Renal cortical epithelial cell (primary cell): ENCODE measurements around the gene INPP5B. TPM values are rescaled to one million over a fixed set of nuclear protein-coding genes. Genes with fewer than 3 reads are reported as not detected.
"Not testable (repeated sequence)": the region's sequence is repeated elsewhere in the genome, so short reads cannot be mapped to it uniquely, and the experiment has no call there.

Experiments used
- DNase-seq: peaks from one replicate; pipeline ENCODE4 v3.0.0-alpha.2; 2011; ENCODE audit warnings: low read depth
- total RNA-seq: library from RNA; depleted of rRNA; stranded (reverse); fragments of >200 nt; gene quantifications from 2 replicates; pipeline ENCODE4 v1.2.3, GENCODE V29; 2014

Gene INPP5B
- total RNA-seq, 1 donor from 2014 or later = 28.9 TPM

DNA sequence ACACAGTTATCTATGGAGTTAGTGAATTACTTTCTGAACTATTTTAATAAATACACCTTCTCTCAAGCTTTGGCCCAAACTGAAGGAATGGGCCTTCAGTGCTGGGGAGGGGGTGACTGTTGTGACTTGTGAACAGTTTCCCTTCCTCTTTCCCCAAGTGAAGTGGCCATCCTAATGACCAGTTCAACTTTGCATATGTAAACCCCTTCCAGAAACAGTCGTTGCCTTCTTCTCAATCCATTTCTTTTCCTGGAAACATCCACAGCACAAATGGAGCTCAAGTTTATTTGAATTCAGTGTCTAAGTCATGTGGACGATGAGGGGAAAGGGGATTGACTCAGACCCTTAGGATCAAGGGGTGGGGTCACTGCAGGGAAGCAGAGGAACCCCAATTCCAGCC is 1.3 kb upstream of the INPP5B start:
- no peak for DNase-seq

DNA sequence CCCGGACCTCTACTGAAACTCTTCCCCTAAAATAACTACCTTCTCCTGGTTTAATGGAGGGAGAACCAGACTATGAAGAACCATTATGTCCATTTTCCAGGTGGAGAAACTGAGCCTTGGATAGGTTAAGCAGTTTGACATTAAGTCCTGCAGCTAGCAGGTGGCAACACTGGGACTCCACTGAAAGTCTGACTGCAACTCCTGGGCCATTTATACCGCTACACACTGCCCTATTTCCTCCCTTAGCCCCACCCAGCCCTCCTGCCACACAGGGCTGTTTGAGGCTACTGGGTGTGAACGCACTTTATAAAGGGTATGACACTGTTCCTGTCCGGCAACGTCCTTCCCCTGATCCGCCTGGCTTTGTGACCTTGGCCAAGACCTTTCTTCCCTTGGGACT is 511 bp upstream of the INPP5B start:
- no peak for DNase-seq

DNA sequence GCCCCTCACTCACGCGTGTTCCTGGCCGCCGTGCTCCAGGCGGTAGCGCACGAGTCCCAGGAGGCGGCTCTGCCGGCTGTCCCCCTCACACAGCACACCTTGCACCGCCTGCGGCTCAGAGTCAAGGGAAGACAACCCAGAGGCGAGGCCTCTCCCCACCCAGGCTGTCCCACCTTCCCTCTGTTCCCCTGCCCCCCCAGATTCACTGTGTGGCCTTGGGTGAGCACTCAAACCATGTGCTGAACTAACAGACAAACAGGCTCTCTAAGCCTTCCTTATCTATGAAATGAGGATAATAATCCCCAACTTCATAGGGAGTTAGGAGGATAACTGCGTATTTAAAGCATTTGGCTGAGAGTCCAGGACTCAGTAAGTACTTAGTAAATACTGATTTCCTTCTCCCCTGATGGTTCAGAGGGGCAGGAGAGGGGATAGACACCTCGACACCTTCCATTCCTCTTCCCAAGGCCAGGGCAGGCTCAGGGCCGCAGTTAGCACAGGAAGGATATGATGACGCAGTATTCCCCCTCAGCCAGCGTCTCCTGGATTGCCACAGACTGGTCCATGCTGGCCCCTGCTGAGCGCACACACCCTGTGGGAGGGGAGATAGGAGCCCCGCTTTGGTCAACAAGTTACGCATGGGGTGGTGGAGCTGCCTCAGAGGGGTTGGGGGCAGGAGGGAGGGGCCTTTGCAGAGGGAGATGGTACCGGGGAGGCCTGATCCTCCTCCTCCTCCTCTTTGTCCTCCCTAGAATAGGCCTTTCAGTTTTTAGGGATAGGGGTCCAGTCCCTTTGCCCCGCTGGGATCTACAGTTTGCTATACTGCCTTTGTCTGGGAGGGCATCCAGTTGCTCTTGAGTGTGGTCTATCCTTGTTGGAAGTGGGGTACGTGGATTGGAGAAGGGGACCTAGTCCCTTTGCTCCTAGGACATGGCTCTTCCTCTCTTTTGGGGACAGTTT is 830 bp downstream of the INPP5B start:
- peak; percentile 65 for DNase-seq

DNA sequence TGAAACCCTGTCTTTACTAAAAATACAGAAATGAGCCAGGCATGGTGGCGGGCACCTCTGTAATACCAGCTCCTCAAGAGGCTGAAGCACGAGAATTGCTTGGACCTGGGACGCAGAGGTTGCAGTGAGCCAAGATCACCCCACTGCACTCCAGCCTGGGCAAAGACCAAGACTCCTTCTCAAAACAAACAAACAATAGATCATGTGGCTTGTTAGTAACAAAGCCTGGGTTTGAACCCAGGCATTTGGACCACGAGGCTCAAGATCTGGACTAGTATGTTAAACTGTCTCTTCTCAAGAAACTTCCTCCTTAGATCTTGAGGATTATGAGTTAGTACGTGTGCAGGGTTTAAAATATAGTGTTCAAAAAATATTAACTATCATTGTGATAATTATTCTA is 1.6 kb downstream of the INPP5B start:
- DNase-seq = no peak

DNA sequence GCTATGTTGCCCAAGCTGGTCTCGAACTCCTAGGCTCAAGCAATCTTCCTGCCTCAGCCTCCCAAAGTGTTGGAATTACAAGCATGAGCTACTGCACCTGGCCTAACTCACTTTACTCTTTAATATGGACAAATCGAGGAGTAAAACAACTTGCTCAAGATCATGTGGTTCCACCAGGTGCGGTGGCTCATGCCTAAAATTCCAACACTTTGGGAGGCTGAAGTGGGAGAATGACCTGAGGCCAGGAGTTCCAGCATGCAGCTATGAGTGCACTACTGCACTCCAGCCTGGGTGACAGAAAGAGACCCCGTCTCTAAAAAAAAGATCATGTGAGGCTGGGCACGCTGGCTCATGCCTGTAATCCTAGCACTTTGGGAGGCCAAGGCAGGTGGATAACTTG is 2.0 kb downstream of the INPP5B start:
- DNase-seq = no peak

DNA sequence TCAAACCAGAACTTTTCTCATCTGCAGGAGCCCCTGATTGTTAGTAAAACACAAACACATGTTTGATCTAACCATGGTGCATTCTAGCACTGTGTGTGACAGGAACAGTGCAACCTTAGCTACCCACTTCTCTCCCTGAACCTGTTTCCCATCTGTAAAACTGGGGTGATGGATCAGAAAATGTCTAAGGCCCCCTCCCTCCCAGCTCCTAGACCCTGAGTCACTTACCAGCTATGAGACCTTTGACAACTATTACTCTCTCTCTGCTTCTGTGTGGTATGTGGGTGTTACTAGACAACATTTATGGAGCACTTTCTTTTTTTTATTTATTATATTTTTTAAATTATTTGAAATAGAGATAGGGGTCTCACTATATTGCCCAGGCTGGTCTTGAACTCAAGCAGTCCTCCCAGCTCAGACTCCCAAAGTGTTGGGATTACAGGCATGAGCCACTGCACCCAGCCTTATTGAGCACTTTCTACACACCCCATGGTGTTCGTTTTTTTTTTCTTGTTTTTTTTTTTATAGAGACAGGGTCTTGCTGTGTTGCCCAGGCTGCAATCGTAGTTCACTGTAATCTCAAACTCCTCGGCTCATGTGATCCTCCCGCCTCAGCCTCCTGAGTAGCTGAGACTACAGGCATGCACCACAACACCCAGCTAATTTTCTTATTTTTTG is 2.6 kb downstream of the INPP5B start:
- no peak for DNase-seq

DNA sequence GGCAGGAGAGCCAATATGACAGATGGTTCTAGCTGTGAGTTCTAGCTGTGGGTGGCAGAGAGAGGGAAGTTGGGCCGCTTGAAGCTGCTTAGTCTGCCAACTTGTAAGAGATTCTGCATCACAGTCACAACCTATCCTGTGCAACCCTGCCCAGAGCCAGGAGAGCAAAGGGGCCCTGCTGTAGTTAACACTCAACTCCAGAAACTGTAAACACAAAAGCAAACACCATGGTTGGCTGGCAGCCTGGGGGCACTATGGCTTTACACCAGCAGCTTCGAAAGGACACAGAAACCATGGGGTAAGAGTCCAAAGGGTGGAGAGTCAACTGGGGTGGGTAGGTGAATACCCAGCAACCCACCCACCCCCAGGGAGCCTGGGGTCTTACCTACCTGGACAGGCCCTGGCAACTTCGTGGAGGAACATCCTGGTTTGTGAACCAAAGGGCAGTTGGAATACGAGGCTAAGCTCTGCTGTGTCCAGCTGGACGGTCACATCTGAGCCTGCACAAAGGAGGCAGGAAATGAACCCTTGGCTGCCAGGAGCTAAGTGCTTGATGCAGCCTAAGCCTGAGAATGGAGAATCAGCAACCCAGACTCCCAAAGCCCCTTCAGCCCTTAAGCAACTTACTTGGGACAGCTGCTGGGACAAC is 6.4 kb downstream of the INPP5B start:
- DNase-seq = peak; percentile 24

DNA sequence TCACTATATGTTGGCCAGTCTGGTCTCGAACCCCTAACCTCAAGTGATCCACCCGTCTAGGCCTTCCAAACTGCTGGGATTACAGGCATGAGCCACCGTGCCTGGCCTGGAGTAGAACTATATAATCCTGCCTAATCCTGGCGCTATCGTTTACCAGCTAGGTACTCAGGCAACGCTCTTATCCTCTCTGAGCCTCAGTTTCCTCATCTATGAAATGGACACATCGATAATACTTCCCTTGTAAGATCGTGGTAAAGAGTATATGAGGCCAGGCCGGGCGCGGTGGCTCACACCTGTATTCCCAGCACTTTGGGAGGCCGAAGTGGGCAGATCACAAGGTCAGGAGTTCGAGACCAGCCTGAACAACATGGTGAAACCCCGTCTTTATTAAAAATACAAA is 10.1 kb downstream of the INPP5B start:
- not testable (repeated sequence) for DNase-seq

DNA sequence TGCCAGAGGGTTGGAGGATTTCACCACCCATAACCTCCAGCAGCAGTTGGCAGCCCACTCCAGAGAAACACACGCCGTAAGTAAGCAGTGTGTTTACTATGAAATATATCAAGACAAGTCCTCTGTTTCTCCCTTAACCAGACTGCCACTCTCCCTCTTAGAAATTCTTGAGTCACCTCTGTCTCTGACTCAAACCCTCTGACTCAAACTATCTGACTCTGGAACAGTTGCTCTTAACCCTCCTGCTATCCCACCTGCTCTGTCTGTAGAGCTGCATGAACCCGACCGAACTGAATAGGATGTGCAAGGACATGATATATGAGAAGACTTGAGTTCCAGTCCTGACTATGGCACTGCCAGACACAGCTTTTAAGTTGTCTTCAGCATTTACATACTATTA is 14.1 kb downstream of the INPP5B start:
- peak; percentile 75 for DNase-seq

DNA sequence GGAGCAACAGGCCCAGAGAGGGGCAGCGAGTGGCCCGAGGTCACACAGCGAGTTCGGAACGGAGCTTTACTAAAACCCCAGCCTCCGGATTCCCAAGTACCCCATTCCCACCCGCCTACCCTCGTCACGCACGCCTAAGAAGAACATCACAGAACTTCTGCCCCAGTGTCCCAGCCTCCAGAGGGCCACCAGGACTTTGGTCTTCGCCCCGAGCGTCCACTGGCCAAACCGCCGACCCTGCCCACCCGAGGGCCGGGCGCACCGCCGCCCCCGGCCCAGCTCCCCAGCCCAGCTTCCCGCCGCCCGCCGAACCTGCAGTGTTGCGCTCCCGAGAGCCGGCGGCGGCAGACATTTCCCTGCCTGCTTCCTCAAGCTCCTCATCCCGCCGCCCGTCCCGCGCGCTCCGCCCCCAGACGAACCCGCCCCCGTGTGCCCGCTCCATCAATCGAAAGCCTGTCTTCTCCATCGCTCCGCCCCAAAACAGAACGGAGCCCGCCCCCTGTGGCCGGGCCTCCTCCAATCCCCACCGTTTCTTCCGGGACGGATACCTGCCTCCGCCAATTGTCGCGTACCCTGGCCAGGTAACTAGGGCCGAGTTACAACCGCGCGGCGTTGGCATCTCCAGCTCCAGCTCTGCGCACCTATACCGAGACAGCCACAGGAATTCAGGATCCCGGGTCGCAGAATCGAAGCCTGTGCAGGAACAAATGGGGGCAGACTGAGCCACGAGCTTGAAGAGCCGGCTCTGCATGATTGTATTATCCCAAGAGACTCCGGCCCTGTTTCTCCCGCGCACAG is 15.3 kb downstream of the INPP5B start:
- DNase-seq = peak; percentile 88

DNA sequence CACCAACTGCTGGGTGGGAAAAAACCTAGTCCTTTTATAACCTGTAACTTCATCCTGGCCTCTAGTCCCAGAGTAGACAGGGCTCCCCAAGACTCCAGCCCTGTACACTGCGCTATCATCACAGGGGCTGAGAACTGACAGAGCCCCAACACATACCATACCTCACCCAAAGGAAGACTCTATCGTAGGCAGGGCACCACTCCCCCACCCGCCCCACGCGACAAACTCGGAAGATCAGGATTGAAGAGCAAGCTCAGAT is 15.8 kb downstream of the INPP5B start:
- no peak for DNase-seq

DNA sequence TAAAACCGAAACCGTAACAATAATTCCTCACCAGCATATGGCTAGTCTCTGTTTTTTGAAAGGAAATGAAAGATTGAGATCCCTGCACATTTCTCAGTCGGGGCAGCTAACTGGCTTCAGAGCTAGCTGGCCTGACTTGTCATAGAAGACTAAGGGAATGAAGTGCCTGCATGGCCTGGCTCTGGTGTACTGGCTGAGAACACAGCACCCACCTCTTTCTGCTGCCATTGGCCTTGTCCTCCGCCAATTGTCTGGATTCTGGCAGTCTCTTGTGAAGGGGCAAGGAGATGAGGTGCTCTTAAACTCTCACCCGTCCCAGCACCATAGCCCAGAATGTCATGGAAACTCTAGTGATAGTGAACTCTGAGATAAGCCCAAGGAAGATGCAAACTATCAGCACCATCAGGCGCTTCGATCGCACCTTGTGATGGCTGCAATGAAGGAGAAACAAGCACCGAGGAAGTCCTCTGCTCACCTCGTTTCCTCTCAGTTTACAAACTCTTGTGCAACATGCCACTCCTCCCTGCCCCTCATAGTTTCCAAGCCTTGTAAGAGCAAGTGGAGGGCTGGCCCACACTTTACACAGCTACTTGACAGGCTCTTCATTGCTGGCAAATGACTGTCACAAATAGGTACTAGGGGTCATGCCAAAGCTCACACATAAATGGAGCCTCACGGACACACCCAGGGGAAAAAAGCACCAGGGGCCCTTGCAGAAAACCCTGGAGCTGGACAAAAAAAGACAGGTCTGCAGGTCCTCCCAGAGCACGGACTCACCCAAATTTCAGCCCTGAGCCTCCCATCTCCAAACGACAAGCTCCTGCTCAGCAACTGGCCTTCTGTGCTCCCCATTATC is 16.4 kb downstream of the INPP5B start:
- DNase-seq = peak; percentile 19

DNA sequence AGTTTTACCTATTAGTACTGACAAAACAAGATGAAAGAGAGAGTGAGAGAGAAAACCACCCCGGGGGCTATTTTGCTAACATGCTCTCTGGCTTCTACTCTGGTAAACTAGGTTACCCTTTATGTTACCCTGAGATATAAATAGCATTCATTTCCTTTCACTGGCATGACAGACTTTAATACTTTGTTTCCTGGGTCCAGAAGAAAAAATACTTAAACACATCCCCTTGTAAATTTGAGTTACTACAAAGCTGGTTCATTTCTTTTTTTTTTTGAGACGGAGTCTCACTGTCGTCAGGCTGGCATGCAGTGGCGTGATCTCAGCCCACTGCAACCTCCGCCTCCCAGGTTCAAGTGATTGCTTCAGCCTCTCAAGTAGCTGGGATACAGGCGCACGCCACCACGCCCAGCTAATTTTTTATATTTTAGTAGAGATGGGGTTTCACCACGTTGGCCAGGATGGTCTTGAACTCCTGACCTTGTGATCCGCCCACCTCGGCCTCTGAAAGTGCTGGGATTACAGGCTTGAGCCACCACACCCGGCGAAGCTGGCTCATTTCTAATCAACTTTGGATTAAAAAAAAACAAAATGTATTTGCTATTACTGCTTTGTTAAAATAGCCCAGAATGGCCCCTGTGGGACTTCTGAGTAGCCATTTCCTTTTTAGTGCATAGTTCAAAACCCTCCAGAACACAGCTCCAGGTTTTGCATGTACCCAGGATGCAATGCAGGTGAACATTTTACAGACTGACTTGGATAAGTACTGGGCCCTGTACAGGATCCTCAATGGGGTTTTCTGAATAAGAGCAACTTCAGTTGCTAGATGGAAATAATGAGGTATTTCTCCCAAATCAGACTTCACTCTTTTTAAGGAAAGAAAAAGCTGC is 20.6 kb downstream of the INPP5B start:
- DNase-seq = peak; percentile 81

DNA sequence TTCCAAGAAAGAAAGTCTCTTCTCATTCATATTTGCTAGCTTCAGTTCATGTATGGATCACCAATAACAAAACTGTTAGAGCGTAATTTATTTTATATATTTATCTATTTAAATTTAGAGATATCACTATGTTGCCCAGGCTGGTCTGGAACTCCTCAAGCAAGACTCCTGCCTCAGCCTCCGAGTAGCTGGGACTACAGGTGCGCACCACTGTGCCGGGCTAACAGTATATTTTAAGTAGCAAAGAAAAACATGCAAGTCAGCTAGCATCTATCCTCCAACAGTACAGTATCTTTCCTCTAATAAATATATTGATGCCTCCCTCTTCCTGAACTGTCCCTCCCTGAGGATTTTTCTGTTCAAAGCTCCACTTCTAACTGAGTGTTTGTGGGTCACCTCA is 21.5 kb downstream of the INPP5B start:
- DNase-seq = no peak

DNA sequence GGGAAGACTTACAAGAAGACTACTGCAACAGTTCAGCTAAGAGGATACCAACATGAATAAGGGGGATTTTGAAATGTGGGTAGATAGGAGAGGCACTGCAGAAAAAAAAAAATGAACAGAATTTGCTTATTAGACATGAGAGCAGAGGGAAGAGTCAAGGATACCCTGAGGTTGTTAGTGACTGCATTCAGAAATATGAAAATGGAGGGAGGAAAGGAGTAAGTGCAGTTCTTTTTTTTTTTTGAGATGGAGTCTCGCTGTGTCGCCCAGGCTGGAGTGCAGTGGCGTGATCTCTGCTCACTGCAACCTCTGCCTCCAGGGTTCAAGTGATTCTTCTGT is 23.3 kb downstream of the INPP5B start:
- no peak for DNase-seq

DNA sequence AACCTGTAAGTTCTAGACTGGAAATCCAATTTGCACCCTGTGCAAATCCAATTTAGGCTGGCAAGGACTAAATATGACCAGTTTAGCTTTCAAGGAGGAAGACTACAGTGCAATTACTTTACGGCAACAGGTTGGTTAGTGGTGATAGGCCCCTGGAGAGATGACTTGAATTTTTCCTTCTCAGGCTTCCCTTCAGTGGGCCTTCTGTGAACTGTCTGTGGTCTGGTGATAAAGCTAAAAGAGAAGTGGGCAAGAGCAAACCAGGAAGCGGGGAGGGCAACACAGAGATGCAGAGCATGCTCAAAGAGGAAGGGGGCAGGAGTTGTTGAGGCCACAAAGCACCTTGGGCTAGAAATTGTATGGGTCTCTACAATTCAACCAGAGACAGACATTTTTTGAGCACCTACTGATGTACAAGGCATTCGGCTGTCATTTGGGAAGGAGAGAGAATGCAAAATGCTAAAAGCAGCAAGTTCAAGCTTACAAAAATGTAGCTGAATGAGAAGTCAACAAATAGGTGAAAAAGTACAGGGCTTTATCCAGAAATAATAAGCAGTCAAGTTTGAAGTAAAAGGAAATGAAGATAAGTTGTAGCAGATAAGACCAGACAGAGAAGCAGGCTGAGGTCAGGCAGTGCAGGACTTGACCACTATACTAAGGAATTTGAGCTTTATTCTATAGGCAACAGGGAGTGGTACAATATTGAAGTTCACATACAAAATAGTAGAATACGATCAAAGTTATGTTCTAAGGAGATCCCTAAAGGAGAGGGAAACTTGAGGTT is 23.9 kb downstream of the INPP5B start:
- no peak for DNase-seq

DNA sequence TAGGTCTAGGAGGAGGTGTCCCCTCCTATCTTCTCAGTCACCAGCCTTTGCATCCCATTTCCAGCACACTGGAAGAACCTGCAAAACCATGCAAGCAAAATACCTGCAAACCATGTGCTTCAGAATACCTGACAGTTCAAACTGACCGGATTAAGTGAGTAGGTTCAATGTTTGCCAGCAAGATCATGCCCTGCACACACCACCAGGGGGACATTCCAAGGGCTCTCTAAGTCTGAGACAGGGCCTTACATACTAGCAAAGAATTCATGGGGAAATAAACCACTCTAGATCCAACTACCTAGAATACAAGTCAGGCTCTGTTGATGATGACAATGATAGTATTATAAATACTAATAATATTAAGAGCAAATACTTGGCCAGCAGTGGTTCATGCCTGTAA is 27.6 kb downstream of the INPP5B start:
- DNase-seq = peak; percentile 24

DNA sequence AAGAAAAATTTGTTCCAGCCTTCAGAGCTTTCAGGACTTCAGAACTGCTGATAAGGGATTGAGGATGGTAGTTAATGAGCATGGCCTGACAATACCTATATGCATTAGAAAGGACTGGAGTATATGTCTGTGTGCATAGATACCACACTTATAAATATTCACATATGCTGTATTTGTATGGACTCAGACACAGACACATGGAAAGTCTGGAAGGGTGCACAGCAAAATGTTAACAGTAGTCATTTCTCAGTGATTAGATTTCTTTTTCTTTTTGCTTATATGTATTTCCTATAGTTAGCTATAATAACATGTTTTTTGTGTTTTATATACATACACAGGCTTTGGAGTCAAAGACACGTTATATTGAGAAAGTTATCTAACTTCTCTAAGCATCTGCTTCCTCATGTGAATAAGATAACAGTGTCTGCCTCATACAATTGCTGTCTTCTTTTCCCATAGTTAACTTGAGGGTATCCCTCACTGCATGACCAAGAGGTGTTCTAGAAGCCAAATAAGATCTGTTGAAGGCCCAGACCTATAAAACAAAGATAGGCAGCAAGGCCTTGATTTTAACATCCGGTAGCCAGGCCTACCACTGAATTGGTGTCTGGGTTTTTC is 31.3 kb downstream of the INPP5B start:
- DNase-seq = no peak
